AG04450 (cell line): ENCODE measurements around the gene RNF224. TPM values are rescaled to one million over a fixed set of nuclear protein-coding genes. Genes with fewer than 3 reads are reported as not detected.
A peak's percentile ranks its signal among the peaks of the same experiment; 100 is the strongest.

Experiments
- CTCF ChIA-PET: fragments of 300-600, 350-600 bp; formaldehyde crosslinking; extraction: SDS; loops from one replicate; lab custom pipeline; 2022; ENCODE audit warnings: antibody characterized with exemption, inconsistent platforms; lab: Charles Lee
- POLR2A ChIA-PET: fragments of 350-600 bp; formaldehyde crosslinking; extraction: SDS; loops from one replicate; lab custom pipeline; 2021; ENCODE audit warnings: antibody characterized with exemption, inconsistent platforms; lab: Yijun Ruan, JAX
- DNase-seq: peaks from one replicate; pipeline ENCODE4 v3.0.0-alpha.2; 2011; ENCODE audit warnings: low read depth, low spot score
- H3K27ac ChIP-seq: one replicate; pipeline ENCODE4 v1.5.1; 2012; ENCODE audit warnings: low read depth, low read length, control low read depth
- H3K27me3 ChIP-seq: one replicate; pipeline ENCODE4 v1.6.0; 2012; ENCODE audit warnings: low read length; ENCODE audit not compliant: control insufficient read depth, insufficient read depth
- H3K4me3 ChIP-seq: 2 replicates; pipeline ENCODE4 v1.5.1; 2011; ENCODE audit warnings: mild to moderate bottlenecking, low read depth, low read length, control low read depth
- H3K9me3 ChIP-seq: 2 replicates; pipeline ENCODE4 v1.5.1; 2012; ENCODE audit warnings: low read length; ENCODE audit not compliant: control insufficient read depth, insufficient read depth
- polyA plus RNA-seq: library from polyadenylated mRNA; depleted of rRNA; stranded (reverse); fragments of >200 nt; gene quantifications from 2 replicates; pipeline ENCODE4 v1.2.3, GENCODE V29; 2011
- TF ChIP-seq, protein P1 (sequence below): IDR thresholded peaks from 2 replicates; pipeline ENCODE4 v1.5.1; 2011; ENCODE audit warnings: low read depth, low read length, control low read depth, inconsistent platforms

Gene RNF224
- polyA plus RNA-seq, 1 experiment, result not detected

DNA sequence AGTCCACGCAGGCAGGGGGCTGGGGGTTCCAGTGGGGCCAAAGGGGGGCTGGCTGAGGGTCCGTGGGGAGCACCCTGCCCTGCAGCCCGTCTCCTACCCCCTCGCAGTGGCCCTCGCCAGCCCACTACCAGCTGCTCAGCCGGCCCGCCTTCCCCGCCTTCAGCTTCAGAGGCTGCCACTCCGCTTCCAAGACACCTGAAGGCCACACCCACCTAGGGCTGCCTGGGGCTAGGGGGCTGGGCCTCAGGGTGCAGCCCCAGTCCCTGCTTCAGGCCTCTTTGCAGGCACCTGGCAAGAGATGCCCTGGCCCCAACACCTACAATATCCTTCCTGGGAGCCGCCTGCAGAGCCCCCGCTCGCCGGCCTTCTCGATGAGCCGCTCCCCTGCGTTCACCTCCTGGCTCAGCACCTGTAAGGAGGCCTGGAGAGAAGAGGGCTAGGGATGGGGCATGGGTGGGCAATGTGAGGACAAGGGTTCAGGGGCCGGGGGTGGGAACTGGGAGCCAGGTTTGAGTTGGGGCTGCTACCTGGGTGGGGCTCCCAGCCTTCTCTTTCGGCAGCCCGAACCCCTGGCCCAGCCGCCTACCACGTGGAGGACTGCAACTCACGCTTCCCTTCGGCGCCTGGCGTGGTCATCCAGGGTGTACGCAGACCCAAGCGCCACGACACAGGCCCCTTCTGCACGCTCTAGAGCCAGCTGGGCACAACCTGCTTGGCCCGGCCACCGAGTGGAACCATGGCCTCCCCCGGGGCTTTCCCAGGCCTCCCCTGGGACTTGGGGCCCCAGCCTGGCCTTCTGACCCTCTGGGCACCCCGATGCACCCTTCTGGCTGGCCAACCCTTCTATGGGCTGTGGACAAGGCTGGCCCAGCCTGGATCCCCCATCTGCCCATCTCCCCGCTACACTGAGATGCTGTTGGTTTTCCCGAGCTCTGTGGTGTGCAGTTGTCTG, 25.5 kb downstream of the RNF224 start:
- H3K4me3 ChIP-seq, result no peak overlapping the region
- TF ChIP-seq, protein P1, sequence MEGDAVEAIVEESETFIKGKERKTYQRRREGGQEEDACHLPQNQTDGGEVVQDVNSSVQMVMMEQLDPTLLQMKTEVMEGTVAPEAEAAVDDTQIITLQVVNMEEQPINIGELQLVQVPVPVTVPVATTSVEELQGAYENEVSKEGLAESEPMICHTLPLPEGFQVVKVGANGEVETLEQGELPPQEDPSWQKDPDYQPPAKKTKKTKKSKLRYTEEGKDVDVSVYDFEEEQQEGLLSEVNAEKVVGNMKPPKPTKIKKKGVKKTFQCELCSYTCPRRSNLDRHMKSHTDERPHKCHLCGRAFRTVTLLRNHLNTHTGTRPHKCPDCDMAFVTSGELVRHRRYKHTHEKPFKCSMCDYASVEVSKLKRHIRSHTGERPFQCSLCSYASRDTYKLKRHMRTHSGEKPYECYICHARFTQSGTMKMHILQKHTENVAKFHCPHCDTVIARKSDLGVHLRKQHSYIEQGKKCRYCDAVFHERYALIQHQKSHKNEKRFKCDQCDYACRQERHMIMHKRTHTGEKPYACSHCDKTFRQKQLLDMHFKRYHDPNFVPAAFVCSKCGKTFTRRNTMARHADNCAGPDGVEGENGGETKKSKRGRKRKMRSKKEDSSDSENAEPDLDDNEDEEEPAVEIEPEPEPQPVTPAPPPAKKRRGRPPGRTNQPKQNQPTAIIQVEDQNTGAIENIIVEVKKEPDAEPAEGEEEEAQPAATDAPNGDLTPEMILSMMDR, result no peak
- no peaks in the 10 kb centered on the region; the same call in 1 of the 2 replicates for H3K9me3 ChIP-seq
- no peak for DNase-seq
- H3K27me3 ChIP-seq, result no peaks in the 10 kb centered on the region
- CTCF ChIA-PET, result interaction anchor here (0.6 to 1.4 kb wide), 2 partner anchors 16 to 76 kb away, joined by 3 to 4 read pairs; no protein-coding TSS in a partner anchor
- H3K27ac ChIP-seq, result no peak overlapping the region
- POLR2A ChIA-PET, result interaction anchor here (1.4 to 8.8 kb wide), 2 partner anchors 7 to 11 kb away, joined by 5 to 146 read pairs; partner anchors contain the start of gene TUBB4B

GRCh38 chr9:137253717-137254623, 26.7 kb downstream of the RNF224 start:
- DNase-seq, result no peak
- CTCF ChIA-PET, result interaction anchor here (0.5 to 1.5 kb wide), 3 partner anchors 17 to 352 kb away, joined by 3 to 10 read pairs (median 4); partner anchors contain the start of gene EXD3
- POLR2A ChIA-PET, result interaction anchor here (0.6 to 8.8 kb wide), 6 partner anchors 8 to 427 kb away, joined by 3 to 146 read pairs (median 4); partner anchors contain the start of genes TOR4A and TUBB4B
- no peaks in the 10 kb centered on the region for H3K27me3 ChIP-seq
- H3K4me3 ChIP-seq, result peak overlapping the region; percentile 79
- H3K9me3 ChIP-seq, result no peaks in the 10 kb centered on the region; the same call in 1 of the 2 replicates
- no peak overlapping the region for H3K27ac ChIP-seq
- TF ChIP-seq, protein P1, result no peak

DNA sequence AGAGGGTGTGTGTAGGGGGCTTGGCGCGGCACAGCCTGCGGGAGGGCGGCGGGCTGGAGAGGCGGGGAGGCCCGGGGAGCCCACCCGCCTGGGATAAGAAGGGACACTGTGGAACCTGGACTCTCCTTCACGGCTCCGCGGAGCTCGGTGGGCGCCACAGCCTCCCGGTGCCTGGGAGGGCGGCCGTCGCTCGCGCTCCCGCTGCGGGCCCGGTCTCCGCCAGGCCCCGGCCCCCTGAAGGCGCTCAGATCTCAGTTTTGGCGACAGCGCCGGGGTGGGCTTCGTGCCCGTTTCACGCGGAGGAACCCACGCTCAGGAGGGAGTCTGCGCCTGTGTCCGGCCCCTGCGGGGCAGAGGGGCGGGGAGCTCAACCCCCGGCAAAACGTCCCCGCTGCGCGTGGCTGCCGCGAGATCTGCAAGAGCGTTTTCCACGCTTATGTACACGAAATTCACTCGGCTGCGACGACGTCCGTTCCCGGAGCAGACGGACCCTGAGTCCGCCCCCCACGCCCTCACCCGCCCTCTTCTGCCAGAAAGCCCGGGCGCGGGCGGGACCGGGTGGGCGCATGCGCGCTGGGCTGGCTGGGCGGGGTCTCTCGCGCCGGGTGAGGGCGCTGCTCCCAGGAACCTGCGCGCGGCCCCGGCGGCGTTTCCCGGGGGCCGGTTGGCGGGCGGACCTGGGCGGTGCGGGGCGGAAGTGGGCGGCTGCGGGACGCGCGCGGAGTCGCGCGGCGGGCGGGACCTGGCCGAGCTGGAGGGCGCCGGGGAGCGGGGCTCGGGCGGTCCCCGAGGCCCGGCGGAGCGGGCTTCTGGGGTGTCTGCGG, 27.5 kb downstream of the RNF224 start, which contains the start of gene NELFB:
TSS of gene NELFB (plus strand) at position 704 of the 824 bp plus-strand sequence.
- Histone ChIP-seq H3K9me3 (no peaks in the 10 kb centered on the region; the same call in 1 of the 2 replicates), H3K4me3 (peak within 1 kb of the TSS; percentile 96), H3K27ac (peak within 1 kb of the TSS; percentile 31), H3K27me3 (no peaks in the 10 kb centered on the region)
- ChIA-PET POLR2A (interaction anchor here (0.9 to 8.8 kb wide), 6 partner anchors 9 to 125 kb away, joined by 3 to 146 read pairs (median 4); partner anchors contain the start of genes TOR4A and TUBB4B), CTCF (interaction anchor here (0.5 to 1.5 kb wide), 3 partner anchors 18 to 353 kb away, joined by 3 to 10 read pairs (median 4); partner anchors contain the start of gene EXD3)
- DNase-seq, result peak; percentile 51
- TF ChIP-seq, protein P1, result no peak

GRCh38 chr9:137255448-137256114, 28.3 kb downstream of the RNF224 start:
- peak overlapping the region; percentile 96 for H3K4me3 ChIP-seq
- no peak for DNase-seq
- H3K27me3 ChIP-seq, result no peaks in the 10 kb centered on the region
- TF ChIP-seq, protein P1, result no peak
- no peaks in the 10 kb centered on the region; the same call in 1 of the 2 replicates for H3K9me3 ChIP-seq
- no peak overlapping the region for H3K27ac ChIP-seq
- CTCF ChIA-PET, result interaction anchor here (1.3 to 1.7 kb wide), 2 partner anchors 19 to 167 kb away, joined by 3 to 7 read pairs; partner anchors contain the start of gene EXD3
- POLR2A ChIA-PET, result interaction anchor here (0.9 to 8.8 kb wide), 4 partner anchors 11 to 67 kb away, joined by 3 to 146 read pairs (median 4); partner anchors contain the start of genes TOR4A and TUBB4B
